A673 (cell line): Measurements from ENCODE around the gene EXOC3L4. TPM values are rescaled to one million over a fixed set of nuclear protein-coding genes. Genes with fewer than 3 reads are reported as not detected.
"Not testable (repeated sequence)": the region's sequence is repeated elsewhere in the genome, so short reads cannot be mapped to it uniquely, and the experiment has no call there.

Experiments used
- BruUV-seq: library from RNA; stranded (reverse); fragments of 400-500 nt; replicated peaks from 2 replicates; lab custom pipeline; 2021; lab: Mats Ljungman, UMichigan
- CTCF ChIA-PET: fragments of 300-600 bp; sonication (Branson Sonifier 250); formaldehyde crosslinking; loops from one replicate; lab custom pipeline; 2022; ENCODE audit warnings: antibody characterized with exemption; lab: Charles Lee
- POLR2A ChIA-PET: fragments of 300-600 bp; sonication (Branson Sonifier 250); formaldehyde crosslinking; loops from one replicate; lab custom pipeline; 2022; ENCODE audit warnings: antibody characterized with exemption; ENCODE audit not compliant: low non-redundant PET; lab: Charles Lee
- DNase-seq: peaks from one replicate; pipeline ENCODE4 v3.0.0-alpha.2; 2015; ENCODE audit warnings: low spot score
- H3K27ac ChIP-seq: fragments of 200-600 bp; sonication (generic); 2 replicates; pipeline ENCODE4 v1.5.1; 2016; ENCODE audit warnings: mixed run types, low read depth, mild to moderate bottlenecking, mixed read lengths, antibody characterized with exemption, low read length; ENCODE audit not compliant: poor library complexity, severe bottlenecking
- H3K27me3 ChIP-seq: fragments of 200-600 bp; sonication (generic); replicated peaks from 2 replicates; pipeline ENCODE4 v1.6.1; 2017; ENCODE audit warnings: mixed run types, low read depth, mild to moderate bottlenecking, mixed read lengths, antibody characterized with exemption, low read length; ENCODE audit not compliant: insufficient read depth, poor library complexity
- H3K36me3 ChIP-seq: fragments of 200-600 bp; sonication (generic); 2 replicates; pipeline ENCODE4 v1.6.1; 2016; ENCODE audit warnings: mixed run types, mild to moderate bottlenecking, mixed read lengths, antibody characterized with exemption, low read length; ENCODE audit not compliant: insufficient read depth, poor library complexity, severe bottlenecking
- H3K4me1 ChIP-seq: fragments of 200-600 bp; sonication (generic); 2 replicates; pipeline ENCODE4 v1.6.1; 2017; ENCODE audit warnings: mixed run types, mild to moderate bottlenecking, mixed read lengths, antibody characterized with exemption, low read length; ENCODE audit not compliant: insufficient read depth, poor library complexity, severe bottlenecking
- H3K4me3 ChIP-seq: fragments of 200-600 bp; sonication (generic); 2 replicates; pipeline ENCODE4 v1.5.1; 2016; ENCODE audit warnings: low read depth, mixed run types, mild to moderate bottlenecking, mixed read lengths, low read length; ENCODE audit not compliant: poor library complexity, severe bottlenecking
- H3K9me3 ChIP-seq: fragments of 200-600 bp; sonication (generic); 2 replicates; pipeline ENCODE4 v1.6.1; 2016; ENCODE audit warnings: mixed run types, low read depth, mild to moderate bottlenecking, mixed read lengths, antibody characterized with exemption, low read length; ENCODE audit not compliant: poor library complexity, severe bottlenecking
- EZH2 ChIP-seq: fragments of 200-600 bp; sonication (generic); IDR thresholded peaks from 2 replicates; pipeline ENCODE4 v1.6.1; 2017; ENCODE audit warnings: borderline replicate concordance, low read depth, mild to moderate bottlenecking, mixed read lengths, antibody characterized with exemption, low read length; ENCODE audit not compliant: poor library complexity, severe bottlenecking
- intact Hi-C: fragments of 100-400 bp; cut with micrococcal nuclease; formaldehyde crosslinking; loops from one replicate; pipeline ENCODE4 v1.10.0; 2022; ENCODE audit not compliant: unreplicated experiment
- total RNA-seq: library from RNA; stranded (reverse); gene quantifications from 2 replicates; pipeline ENCODE4 v1.2.3, GENCODE V29; 2021
- TF ChIP-seq, protein P1 (sequence below): fragments of 300-800, 200-600 bp; sonication (generic); conservative IDR thresholded peaks from 2 replicates; pipeline ENCODE4 v1.5.1; 2017; ENCODE audit warnings: low read depth, mild to moderate bottlenecking, antibody characterized with exemption, low read length, moderate library complexity, mixed read lengths

The EXOC3L4 gene
- total RNA-seq, 1 experiment from 2014 or later = not detected

- ChIA-PET CTCF (no interaction called here), POLR2A (no interaction called here)
- DNase-seq = no peak
- no peak overlapping the region for H3K4me3 ChIP-seq
- intact Hi-C loops = no loop called here
- H3K27ac ChIP-seq = no peak overlapping the region
- no peak for TF ChIP-seq EZH2
- peaks cover 3% of the 10 kb centered on the region for H3K4me1 ChIP-seq
- no peaks in the 10 kb centered on the region for H3K9me3 ChIP-seq
- BruUV-seq = no TSS peak
- H3K27me3 ChIP-seq = no peaks in the 10 kb centered on the region
- H3K36me3 ChIP-seq = no peaks in the 10 kb centered on the region
Measured at GRCh38 chr14:103113303-103113702, 18.8 kb downstream of the EXOC3L4 start.

DNA sequence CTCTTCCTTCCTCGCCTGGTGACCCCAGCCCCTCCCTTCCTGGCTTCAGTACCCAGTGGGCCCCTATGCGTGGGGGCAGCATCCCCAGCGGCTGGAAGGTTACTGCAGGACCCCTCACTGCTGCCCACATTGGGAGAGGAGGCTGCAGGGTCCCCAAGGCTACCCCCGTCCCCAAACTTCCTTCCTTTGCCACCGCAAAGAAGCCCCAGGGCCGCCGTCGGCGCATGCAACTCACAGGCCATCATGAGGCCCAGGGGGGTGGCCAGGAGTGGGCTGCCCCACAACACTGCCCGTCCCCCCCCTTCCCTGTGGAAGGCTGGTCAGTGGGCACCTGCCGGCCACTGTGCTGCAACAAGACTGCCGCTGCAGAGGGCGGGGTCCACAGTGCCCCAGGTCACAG lies 19.2 kb downstream of the EXOC3L4 start:
- CTCF ChIA-PET = no interaction called here
- no peak overlapping the region for H3K4me3 ChIP-seq
- DNase-seq = no peak
- peaks cover 3% of the 10 kb centered on the region for H3K4me1 ChIP-seq
- TF ChIP-seq EZH2 = no peak
- TF ChIP-seq, protein P1, sequence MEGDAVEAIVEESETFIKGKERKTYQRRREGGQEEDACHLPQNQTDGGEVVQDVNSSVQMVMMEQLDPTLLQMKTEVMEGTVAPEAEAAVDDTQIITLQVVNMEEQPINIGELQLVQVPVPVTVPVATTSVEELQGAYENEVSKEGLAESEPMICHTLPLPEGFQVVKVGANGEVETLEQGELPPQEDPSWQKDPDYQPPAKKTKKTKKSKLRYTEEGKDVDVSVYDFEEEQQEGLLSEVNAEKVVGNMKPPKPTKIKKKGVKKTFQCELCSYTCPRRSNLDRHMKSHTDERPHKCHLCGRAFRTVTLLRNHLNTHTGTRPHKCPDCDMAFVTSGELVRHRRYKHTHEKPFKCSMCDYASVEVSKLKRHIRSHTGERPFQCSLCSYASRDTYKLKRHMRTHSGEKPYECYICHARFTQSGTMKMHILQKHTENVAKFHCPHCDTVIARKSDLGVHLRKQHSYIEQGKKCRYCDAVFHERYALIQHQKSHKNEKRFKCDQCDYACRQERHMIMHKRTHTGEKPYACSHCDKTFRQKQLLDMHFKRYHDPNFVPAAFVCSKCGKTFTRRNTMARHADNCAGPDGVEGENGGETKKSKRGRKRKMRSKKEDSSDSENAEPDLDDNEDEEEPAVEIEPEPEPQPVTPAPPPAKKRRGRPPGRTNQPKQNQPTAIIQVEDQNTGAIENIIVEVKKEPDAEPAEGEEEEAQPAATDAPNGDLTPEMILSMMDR = no peak
- POLR2A ChIA-PET = no interaction called here
- BruUV-seq = no TSS peak
- H3K27me3 ChIP-seq = no peaks in the 10 kb centered on the region
- H3K27ac ChIP-seq = no peak overlapping the region
- H3K9me3 ChIP-seq = no peaks in the 10 kb centered on the region
- no peaks in the 10 kb centered on the region for H3K36me3 ChIP-seq
- intact Hi-C loops = no loop called here

DNA sequence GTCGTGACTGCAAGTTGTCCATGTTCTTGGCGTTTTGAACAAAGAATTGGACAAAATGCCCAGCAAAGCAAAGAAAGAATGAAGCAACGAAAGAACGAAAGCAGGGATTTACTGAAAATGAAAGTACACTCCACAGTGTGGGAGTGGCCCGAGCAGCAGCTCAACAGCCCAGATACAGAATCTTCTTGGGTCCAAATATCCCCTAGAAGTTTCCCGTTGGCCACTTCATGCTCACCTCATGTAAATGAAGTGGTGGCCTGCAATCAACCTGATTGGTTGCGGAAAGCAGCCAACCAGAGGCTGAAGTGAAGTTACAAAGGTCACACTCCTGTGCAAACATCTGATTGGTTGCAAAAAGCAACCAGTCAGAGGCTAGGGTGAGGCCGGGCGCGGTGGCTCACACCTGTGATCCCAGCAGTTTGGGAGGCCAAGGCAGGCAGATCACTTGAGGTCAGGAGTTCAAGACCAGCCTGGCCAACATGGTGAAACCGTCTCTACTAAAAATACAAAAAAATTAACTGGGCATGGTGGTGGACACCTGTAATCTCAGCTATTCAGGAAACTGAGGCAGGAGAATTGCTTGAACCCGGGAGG lies 20.7 kb downstream of the EXOC3L4 start:
- CTCF ChIA-PET, BruUV-seq, H3K4me3 ChIP-seq, H3K4me1 ChIP-seq, H3K27ac ChIP-seq, H3K9me3 ChIP-seq, intact Hi-C loops, H3K36me3 ChIP-seq, DNase-seq, H3K27me3 ChIP-seq, POLR2A ChIA-PET: not testable (repeated sequence)

GRCh38 chr14:103115845-103116572 lies 21.5 kb downstream of the EXOC3L4 start:
- POLR2A ChIA-PET = no interaction called here
- no peak overlapping the region for H3K27ac ChIP-seq
- no peak overlapping the region for H3K4me3 ChIP-seq
- BruUV-seq = no TSS peak
- no peaks in the 10 kb centered on the region for H3K27me3 ChIP-seq
- H3K9me3 ChIP-seq = no peaks in the 10 kb centered on the region
- no peak for DNase-seq
- H3K4me1 ChIP-seq = peaks cover 3% of the 10 kb centered on the region
- intact Hi-C loops = no loop called here
- CTCF ChIA-PET = no interaction called here
- TF ChIP-seq, protein P1 = no peak
- no peaks in the 10 kb centered on the region for H3K36me3 ChIP-seq
